Ovary (tissue), 9 donors: ENCODE measurements around the gene CHAMP1. TPM values are rescaled to one million over a fixed set of nuclear protein-coding genes. Genes with fewer than 3 reads are reported as not detected.

ENCODE experiments used
- DNase-seq, 5 donors: peaks; one replicate each; pipeline ENCODE4 v3.0.0-alpha.2; 2019 to 2020
- H3K27ac ChIP-seq, 2 donors: fragments of 200-600 bp; one replicate each; pipeline versions ENCODE4 v1.5.1 to v1.8.0; 2019 to 2022
- H3K27me3 ChIP-seq: fragments of 200-600 bp; one replicate; pipeline ENCODE4 v1.8.0; 2022
- H3K36me3 ChIP-seq: fragments of 200-600 bp; sonication (generic); one replicate; pipeline ENCODE4 v1.5.1; 2019
- H3K4me1 ChIP-seq: one replicate; pipeline ENCODE4 v1.8.1; 2013; ENCODE audit warnings: mild to moderate bottlenecking, moderate library complexity; ENCODE audit not compliant: insufficient read depth
- H3K4me3 ChIP-seq: fragments of 200-600 bp; sonication (generic); one replicate; pipeline ENCODE4 v1.5.1; 2017
- H3K9me3 ChIP-seq, 2 donors: fragments of 200-600 bp in 1 of 2; sonication (generic) in 1 of 2; one replicate each; pipeline versions ENCODE4 v1.5.1 to v1.8.1; 2013 to 2019; ENCODE audit warnings: mild to moderate bottlenecking in 1 of 2, moderate library complexity in 1 of 2
- CTCF ChIP-seq, 3 donors: fragments of 450-650 bp in 2 of 3; fragments of 200-600 bp in 1 of 3; IDR thresholded peaks; one replicate each; pipeline versions ENCODE4 v1.5.1 to v1.8.0; 2016 to 2022; ENCODE audit warnings: antibody characterized with exemption in 3 of 3, mild to moderate bottlenecking in 1 of 3
- EP300 ChIP-seq: sonication (generic); formaldehyde crosslinking; IDR thresholded peaks from one replicate; pipeline ENCODE4 v1.6.1; 2017; ENCODE audit warnings: antibody characterized with exemption
- POLR2A ChIP-seq: fragments of 450-650 bp; IDR thresholded peaks from one replicate; pipeline ENCODE4 v1.6.1; 2017; ENCODE audit warnings: antibody characterized with exemption, mild to moderate bottlenecking, moderate library complexity
- WGBS, 3 donors: extraction: QIAGEN DNeasy Blood & Tissue Kit in 1 of 3; methylation state at CpG; one replicate each; pipeline versions ENCODE4 v1.1.5 to v1.1.7; 2013 to 2017; 5-methylcytosine and 5-hydroxymethylcytosine counted together
- intact Hi-C, 4 donors: fragments of 100-400 bp; cut with DNase I; formaldehyde crosslinking; loops; one replicate each; pipeline versions ENCODE4 v1.11.0 to v1.15.1; 2022 to 2023
- polyA plus RNA-seq, 2 donors: library from polyadenylated mRNA; stranded (reverse); fragments of 200-250 nt in 1 of 2; fragments of 350-450 nt in 1 of 2; fragmentation: Illumina TruSeq in 1 of 2; extraction: RNeasy Lipid Tissue Mini Kit (QIAGEN cat#74804) in 1 of 2; gene quantifications; one replicate each; pipeline ENCODE4 v1.2.3, GENCODE V29; 2013 to 2014
- total RNA-seq, 7 donors: library from RNA; depleted of rRNA in 2 of 7; stranded (reverse); fragments of >200 nt in 2 of 7; fragmentation: NEBNext Ultra II Directional in 3 of 7; extraction: Animal tissue kit (Norgen Biotek cat#: 25700) in 3 of 7; gene quantifications; one replicate each; pipeline versions ENCODE4 v1.1.0 to v1.2.4, GENCODE V29; 2016 to 2023
- donor health status: DM: no; HTN: no; CAD: no; lungs with moderate emphysema.
- donor health status: DM: no; HTN: no; CAD: no.
- donor health status: Bipolar disorder and iron deficiency.
- donor health status: DM: yes; HTN: yes; CAD: no.
- donor health status: DM: no; HTN: no; CAD: no.
- donor health status: DM: yes; HTN: yes; CAD: no.

The CHAMP1 gene
- total and polyA plus RNA-seq, 9 donors: 7.2 to 34.4 (median 17.9) TPM

GRCh38 chr13:114283576-114283975, 30.7 kb upstream of the CHAMP1 start:
- Histone ChIP-seq H3K27ac (no peak overlapping the region), H3K9me3 (no peaks in the 10 kb centered on the region), H3K4me1 (peaks cover 5% of the 10 kb centered on the region), H3K4me3 (no peak overlapping the region), H3K27me3 (no peaks in the 10 kb centered on the region), H3K36me3 (no peaks in the 10 kb centered on the region)
- intact Hi-C loops: no loop called here
- DNase-seq: no peak
- WGBS, 3 donors: 69 to 78% (median 75%) methylated on average over 3 of the region's 3 CpGs
- TF ChIP-seq EP300 (no peak), POLR2A (no peak), CTCF (IDR thresholded peaks at IDR 0.05) (no peak)

- intact Hi-C loops: no loop called here
- Histone ChIP-seq H3K36me3 (no peaks in the 10 kb centered on the region), H3K27ac (no peak overlapping the region), H3K4me3 (no peak overlapping the region), H3K9me3 (no peaks in the 10 kb centered on the region), H3K27me3 (no peaks in the 10 kb centered on the region), H3K4me1 (peaks cover 5% of the 10 kb centered on the region)
- TF ChIP-seq EP300: no peak
- no peak for TF ChIP-seq CTCF (IDR thresholded peaks at IDR 0.05)
- TF ChIP-seq POLR2A: no peak
- no peak for DNase-seq
- 93 to 97% (median 95%) methylated on average over 8 of the region's 8 CpGs for WGBS, 3 donors
These were observed 29.6 kb upstream of the CHAMP1 start for GRCh38 chr13:114284680-114285079.

DNA sequence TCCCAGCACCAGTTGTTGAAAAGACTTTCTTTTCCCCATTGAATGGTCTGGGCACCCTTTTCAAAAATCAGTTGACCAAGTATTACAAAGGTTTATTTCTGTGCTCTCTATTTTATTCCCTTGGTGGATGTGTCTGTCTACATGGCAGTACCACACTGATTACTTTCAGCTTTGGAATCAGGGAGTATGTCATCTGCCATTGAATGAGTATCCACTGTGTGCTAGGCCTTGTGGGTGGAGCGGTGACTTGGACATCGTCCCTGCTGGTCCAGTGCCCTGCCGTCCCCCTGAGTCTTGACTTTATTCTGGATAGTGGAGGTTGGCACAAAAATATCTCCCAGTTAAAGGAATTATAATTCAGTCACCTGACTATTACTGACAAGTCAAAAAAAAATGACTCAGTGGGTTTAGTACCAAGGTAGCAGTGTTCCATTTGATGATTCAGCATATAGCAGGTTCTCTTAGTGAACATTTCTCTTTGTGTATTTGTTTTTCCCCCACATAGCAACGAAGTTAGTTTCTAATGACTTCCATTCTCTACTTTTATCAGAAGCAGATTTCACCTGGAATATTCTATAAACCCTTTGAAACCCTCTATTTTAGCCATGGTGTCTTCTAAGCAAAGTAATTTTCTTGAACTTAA, 29.0 kb upstream of the CHAMP1 start:
- Histone ChIP-seq H3K4me3 (no peak overlapping the region), H3K27ac (no peak overlapping the region), H3K4me1 (peaks cover 5% of the 10 kb centered on the region), H3K36me3 (no peaks in the 10 kb centered on the region), H3K9me3 (no peaks in the 10 kb centered on the region), H3K27me3 (no peaks in the 10 kb centered on the region)
- 89 to 92% (median 89%) methylated on average over 4 of the region's 4 CpGs for WGBS, 3 donors
- TF ChIP-seq CTCF (IDR thresholded peaks at IDR 0.05) (no peak), POLR2A (no peak), EP300 (no peak)
- no peak for DNase-seq
- intact Hi-C loops: no loop called here

DNA sequence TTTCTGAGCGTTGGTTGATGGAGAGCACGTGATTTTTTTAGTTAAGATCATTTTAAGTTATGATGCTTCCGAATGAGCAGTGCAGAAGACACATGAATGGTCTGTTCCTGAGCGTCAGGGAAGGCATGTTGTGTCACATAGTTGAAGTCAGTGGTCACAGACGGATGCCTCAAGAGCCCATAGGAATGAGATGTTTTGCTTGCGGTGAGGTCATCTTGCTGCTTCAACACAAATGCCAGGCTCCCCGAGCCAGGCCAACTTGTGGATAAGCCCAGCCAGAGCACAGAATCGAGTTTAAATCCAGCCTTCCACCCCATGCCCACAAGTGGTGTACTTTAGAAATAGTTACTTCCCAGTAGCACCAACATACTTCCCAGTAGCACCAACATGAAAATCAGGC, 27.5 kb upstream of the CHAMP1 start:
- DNase-seq: no peak
- Histone ChIP-seq H3K27ac (no peak overlapping the region), H3K4me1 (peaks cover 2% of the 10 kb centered on the region), H3K9me3 (no peaks in the 10 kb centered on the region), H3K36me3 (no peaks in the 10 kb centered on the region), H3K4me3 (no peak overlapping the region), H3K27me3 (no peaks in the 10 kb centered on the region)
- intact Hi-C loops: no loop called here
- 89 to 92% (median 91%) methylated on average over 8 of the region's 8 CpGs for WGBS, 3 donors
- TF ChIP-seq EP300: no peak
- TF ChIP-seq POLR2A: no peak
- TF ChIP-seq CTCF (IDR thresholded peaks at IDR 0.05): no peak
